Stimulated activated memory B cell treated with anti-CD40 and anti-IgM and Interleukin-4, amounts not matched to agents 10 μg/mL and 1 μg/mL and 100 μg/mL, for 72 hours (primary cell): ENCODE results near the gene MACF1.
A peak's percentile ranks its signal among the peaks of the same experiment; 100 is the strongest.

Source experiments
- ATAC-seq: fragments of 150-1000 bp; cut with Tn5 transposase; 2 replicates; pipeline ENCODE4 v1.10.0; 2021
- H3K27ac Mint-ChIP-seq: one replicate; pipeline ENCODE4 v1.8.0; 2022; ENCODE audit warnings: mild to moderate bottlenecking, mixed read lengths
- H3K27me3 Mint-ChIP-seq: one replicate; pipeline ENCODE4 v1.8.0; 2022; ENCODE audit warnings: mixed read lengths
- H3K36me3 Mint-ChIP-seq: one replicate; pipeline ENCODE4 v1.8.0; 2022; ENCODE audit warnings: mixed read lengths
- H3K4me1 Mint-ChIP-seq: one replicate; pipeline ENCODE4 v1.8.0; 2022; ENCODE audit warnings: mixed read lengths
- H3K4me3 Mint-ChIP-seq: one replicate; pipeline ENCODE4 v1.8.0; 2022; ENCODE audit warnings: mild to moderate bottlenecking, moderate library complexity, mixed read lengths
- H3K9me3 Mint-ChIP-seq: one replicate; pipeline ENCODE4 v1.8.0; 2022; ENCODE audit warnings: mixed read lengths

MACF1 gene

DNA sequence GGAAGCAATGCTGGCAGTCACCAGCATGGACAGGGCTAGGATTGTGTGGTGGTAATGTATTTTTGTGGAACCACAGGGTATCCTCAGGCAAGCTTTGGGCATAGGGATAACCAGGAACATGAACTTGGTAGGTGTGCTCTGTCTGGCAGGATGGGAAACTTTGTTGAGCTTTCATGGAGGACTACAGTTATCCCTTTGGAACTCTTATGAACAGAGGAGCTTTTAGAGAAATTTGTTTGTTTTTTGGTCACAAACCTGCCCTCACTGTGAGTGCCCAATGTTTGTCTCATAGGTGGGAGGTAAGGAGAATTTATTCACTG, 54.4 kb downstream of the MACF1 start:
- H3K9me3 Mint-ChIP-seq: no peaks in the 10 kb centered on the region
- peak overlapping the region; percentile 10 for H3K27ac Mint-ChIP-seq
- no peak for ATAC-seq
- no peaks in the 10 kb centered on the region for H3K27me3 Mint-ChIP-seq
- H3K36me3 Mint-ChIP-seq: peaks cover 10% of the 10 kb centered on the region
- no peak overlapping the region for H3K4me3 Mint-ChIP-seq
- peaks cover 29% of the 10 kb centered on the region for H3K4me1 Mint-ChIP-seq

GRCh38 chr1:39261712-39262221, 57.3 kb downstream of the MACF1 start:
- ATAC-seq: no peak
- H3K36me3 Mint-ChIP-seq: peaks cover 10% of the 10 kb centered on the region
- H3K4me3 Mint-ChIP-seq: no peak overlapping the region
- no peak overlapping the region for H3K27ac Mint-ChIP-seq
- peaks cover 29% of the 10 kb centered on the region for H3K4me1 Mint-ChIP-seq
- H3K9me3 Mint-ChIP-seq: no peaks in the 10 kb centered on the region
- no peaks in the 10 kb centered on the region for H3K27me3 Mint-ChIP-seq

DNA sequence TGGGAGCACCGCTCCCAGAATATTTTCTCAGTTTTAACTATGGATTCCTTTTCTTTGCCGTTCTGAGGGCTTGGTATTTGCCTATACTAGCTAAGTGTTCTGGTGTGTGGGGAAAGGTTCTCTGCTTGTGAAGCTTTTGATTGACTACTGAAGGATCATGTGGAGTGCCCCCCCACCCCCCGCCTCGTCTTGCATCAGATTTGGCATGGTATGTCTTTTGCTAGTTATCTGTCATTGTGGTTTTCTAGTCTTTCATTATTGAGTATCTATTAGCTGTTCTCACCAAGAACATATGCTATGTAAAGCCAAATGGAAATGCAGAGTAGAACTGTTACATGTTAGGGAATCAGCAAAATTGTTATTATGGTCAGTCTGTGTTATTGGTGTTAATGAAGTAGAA, 58.3 kb downstream of the MACF1 start:
- Mint-ChIP-seq H3K4me1 (peaks cover 30% of the 10 kb centered on the region), H3K27ac (no peak overlapping the region), H3K4me3 (no peak overlapping the region), H3K9me3 (no peaks in the 10 kb centered on the region), H3K27me3 (no peaks in the 10 kb centered on the region), H3K36me3 (peaks cover 10% of the 10 kb centered on the region)
- ATAC-seq: no peak

DNA sequence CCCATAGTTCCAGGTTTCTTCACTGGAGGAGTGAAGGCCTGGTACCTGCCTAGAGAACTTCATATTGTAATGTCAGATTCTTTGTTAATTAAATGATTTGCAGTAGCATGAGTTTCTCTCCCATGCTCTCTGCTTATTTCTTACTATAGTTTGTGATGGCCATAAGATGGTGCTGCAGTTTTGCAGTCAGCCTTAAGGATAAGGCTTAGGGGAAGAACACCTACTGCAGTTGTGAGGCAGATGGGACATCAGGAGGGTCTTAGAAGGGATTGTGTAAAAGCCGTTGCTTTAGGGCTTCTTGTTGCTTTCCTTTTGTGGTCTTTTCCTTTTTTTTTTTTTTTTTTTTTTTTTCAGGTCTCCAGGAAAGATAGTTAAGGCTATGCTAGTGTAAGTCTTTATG, 61.8 kb downstream of the MACF1 start:
- ATAC-seq: no peak
- H3K27me3 Mint-ChIP-seq: no peaks in the 10 kb centered on the region
- H3K36me3 Mint-ChIP-seq: peaks cover 24% of the 10 kb centered on the region
- H3K4me1 Mint-ChIP-seq: peaks cover 56% of the 10 kb centered on the region
- H3K27ac Mint-ChIP-seq: no peak overlapping the region
- H3K4me3 Mint-ChIP-seq: no peak overlapping the region
- no peaks in the 10 kb centered on the region for H3K9me3 Mint-ChIP-seq

- H3K36me3 Mint-ChIP-seq: peaks cover 24% of the 10 kb centered on the region
- H3K27me3 Mint-ChIP-seq: no peaks in the 10 kb centered on the region
- ATAC-seq: no peak
- H3K9me3 Mint-ChIP-seq: no peaks in the 10 kb centered on the region
- no peak overlapping the region for H3K4me3 Mint-ChIP-seq
- no peak overlapping the region for H3K27ac Mint-ChIP-seq
- peaks cover 56% of the 10 kb centered on the region for H3K4me1 Mint-ChIP-seq
Observed at GRCh38 chr1:39266792-39267191, 62.3 kb downstream of the MACF1 start.

DNA sequence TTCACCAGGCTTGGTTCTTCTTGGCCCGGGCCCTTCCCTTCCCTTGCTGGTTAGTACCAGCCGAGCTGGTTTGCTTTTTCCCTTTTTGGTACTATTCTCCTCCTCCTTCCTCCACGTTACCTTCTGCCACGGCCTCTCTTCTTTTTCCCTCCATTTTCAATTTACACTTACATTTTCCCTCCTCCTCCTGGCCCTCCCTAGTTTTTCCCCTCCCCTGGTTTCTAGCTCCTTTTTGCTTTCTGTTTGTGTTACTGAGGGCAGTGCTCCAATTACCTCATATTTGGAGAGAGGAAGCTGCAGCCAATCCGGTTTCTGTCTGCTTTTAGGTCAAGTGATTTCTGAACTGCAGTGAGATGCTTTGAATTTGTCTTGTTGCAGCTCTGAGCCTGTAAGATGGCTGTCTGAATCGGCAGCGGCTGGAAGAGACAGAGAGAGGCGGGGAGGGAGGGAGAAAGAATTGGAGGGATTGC, 63.7 kb downstream of the MACF1 start:
- H3K27ac Mint-ChIP-seq: peak overlapping the region; percentile 85
- peak; percentile 24 for ATAC-seq
- peaks cover 56% of the 10 kb centered on the region for H3K4me1 Mint-ChIP-seq
- H3K36me3 Mint-ChIP-seq: peaks cover 19% of the 10 kb centered on the region
- H3K4me3 Mint-ChIP-seq: peak overlapping the region; percentile 76
- no peaks in the 10 kb centered on the region for H3K9me3 Mint-ChIP-seq
- no peaks in the 10 kb centered on the region for H3K27me3 Mint-ChIP-seq

DNA sequence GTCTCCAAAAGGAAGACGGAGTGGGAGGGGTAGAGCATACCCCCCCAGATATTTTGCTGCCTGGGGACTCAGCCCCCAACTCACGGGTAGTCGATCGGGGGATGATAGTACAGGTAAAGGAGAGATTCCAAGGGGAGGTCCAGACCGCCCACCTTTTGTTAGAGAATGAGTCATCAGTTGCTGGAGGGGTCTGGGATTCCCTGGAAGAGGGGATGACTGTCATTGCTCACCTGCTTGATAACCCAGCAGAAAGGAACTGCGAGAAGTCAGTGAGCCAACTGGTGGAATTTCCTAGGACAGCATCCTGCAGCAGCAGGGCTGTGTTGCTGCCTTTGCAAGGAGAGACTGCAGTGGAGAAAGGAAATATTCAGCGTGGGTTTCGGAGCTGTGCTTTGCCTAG, 64.4 kb downstream of the MACF1 start:
- Mint-ChIP-seq H3K27me3 (no peaks in the 10 kb centered on the region), H3K4me3 (peak overlapping the region; percentile 76), H3K36me3 (peaks cover 13% of the 10 kb centered on the region), H3K4me1 (peaks cover 54% of the 10 kb centered on the region), H3K9me3 (no peaks in the 10 kb centered on the region), H3K27ac (peak overlapping the region; percentile 85)
- ATAC-seq: no peak

GRCh38 chr1:39269349-39269748, 64.9 kb downstream of the MACF1 start:
- H3K27ac Mint-ChIP-seq: peak overlapping the region; percentile 85
- H3K36me3 Mint-ChIP-seq: peaks cover 13% of the 10 kb centered on the region
- peak; percentile 29 for ATAC-seq

GRCh38 chr1:39269791-39270342, 65.4 kb downstream of the MACF1 start:
- Mint-ChIP-seq H3K27me3 (no peaks in the 10 kb centered on the region), H3K4me1 (peaks cover 54% of the 10 kb centered on the region), H3K36me3 (peaks cover 13% of the 10 kb centered on the region), H3K27ac (peak overlapping the region; percentile 85), H3K4me3 (peak overlapping the region; percentile 76), H3K9me3 (no peaks in the 10 kb centered on the region)
- peak; percentile 99 for ATAC-seq

More at GRCh38 chr1:39269349-39269748, 64.9 kb downstream of the MACF1 start:
- H3K4me3 Mint-ChIP-seq: peak overlapping the region; percentile 76
- peaks cover 54% of the 10 kb centered on the region for H3K4me1 Mint-ChIP-seq
- no peaks in the 10 kb centered on the region for H3K9me3 Mint-ChIP-seq
- no peaks in the 10 kb centered on the region for H3K27me3 Mint-ChIP-seq

GRCh38 chr1:39270368-39270767, 65.9 kb downstream of the MACF1 start:
- ATAC-seq: no peak
- peak overlapping the region; percentile 76 for H3K4me3 Mint-ChIP-seq
- H3K36me3 Mint-ChIP-seq: peaks cover 13% of the 10 kb centered on the region
- no peaks in the 10 kb centered on the region for H3K9me3 Mint-ChIP-seq
- H3K27ac Mint-ChIP-seq: peak overlapping the region; percentile 85
- H3K4me1 Mint-ChIP-seq: peaks cover 55% of the 10 kb centered on the region
- no peaks in the 10 kb centered on the region for H3K27me3 Mint-ChIP-seq

DNA sequence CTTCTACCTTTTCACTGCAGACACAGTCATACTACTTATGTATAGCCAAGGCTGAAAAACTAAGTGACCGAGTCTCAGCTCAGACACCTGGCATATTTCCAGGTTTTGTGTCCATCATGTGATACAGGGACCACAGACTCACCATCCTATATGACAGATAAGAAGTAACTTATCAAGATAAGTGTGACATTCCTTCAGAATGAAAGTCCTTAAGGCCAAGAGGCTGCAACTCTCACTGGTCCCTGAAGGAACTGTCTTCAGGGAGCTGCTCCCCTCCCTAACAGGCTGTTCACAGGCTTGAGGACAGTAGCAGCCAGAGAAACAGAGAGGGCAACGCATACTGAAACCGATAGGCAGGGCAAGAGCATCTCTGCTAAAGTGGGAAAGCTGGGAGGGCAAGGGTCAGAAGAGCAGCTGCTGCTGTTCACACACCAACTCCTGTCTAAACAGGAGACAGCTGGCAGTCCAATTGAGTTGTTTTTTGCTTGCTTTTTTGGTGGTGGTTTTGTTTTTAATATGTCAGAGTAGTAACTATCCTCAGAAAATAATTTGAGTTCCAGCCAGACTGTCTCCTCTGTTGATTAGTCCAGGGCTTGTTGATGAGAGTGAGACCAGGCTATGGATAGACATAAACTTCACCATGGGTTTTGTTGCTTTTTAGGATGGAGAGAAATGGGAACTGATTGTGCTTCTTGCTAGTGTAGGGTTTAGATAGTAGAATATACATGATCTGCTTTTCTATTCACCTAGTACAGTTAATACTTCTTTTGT, 67.7 kb downstream of the MACF1 start:
- Mint-ChIP-seq H3K27me3 (no peaks in the 10 kb centered on the region), H3K4me3 (no peak overlapping the region), H3K4me1 (peaks cover 68% of the 10 kb centered on the region), H3K36me3 (peaks cover 13% of the 10 kb centered on the region), H3K27ac (peak overlapping the region; percentile 85), H3K9me3 (no peaks in the 10 kb centered on the region)
- ATAC-seq: peak; percentile 32

GRCh38 chr1:39272798-39273469, 68.4 kb downstream of the MACF1 start:
- no peaks in the 10 kb centered on the region for H3K9me3 Mint-ChIP-seq

DNA sequence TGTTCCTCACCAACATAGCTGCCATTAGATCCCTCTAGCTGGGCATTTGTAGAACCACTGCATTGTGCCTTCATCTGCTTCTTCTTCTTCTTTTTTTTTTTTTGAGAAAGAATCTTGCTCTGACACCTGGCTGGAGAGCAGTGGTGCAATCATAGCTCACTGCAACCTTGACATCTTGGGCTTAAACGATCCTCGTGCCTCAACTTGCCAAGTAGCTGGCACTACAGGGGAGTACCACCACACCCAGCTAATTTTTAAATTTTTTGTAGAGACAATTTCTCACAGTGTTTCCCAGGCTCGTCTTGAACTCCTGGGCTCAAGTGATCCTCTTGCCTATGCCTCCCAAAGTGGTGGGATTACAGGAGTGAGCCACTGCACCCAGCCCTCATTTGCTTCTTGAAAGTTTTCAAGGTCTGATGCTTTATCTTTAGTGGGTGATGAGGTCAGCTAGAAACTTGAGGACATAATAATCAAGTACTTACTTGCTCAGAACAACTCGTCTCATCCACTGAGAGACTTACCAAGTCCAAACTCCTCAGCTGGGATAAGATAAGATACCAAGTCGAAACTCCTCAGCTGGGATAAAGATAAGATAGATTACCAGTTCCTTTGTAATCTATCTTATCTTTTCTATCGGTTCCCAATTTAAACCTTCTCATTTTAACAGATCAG, 71.5 kb downstream of the MACF1 start:
- Mint-ChIP-seq H3K27me3 (no peaks in the 10 kb centered on the region), H3K27ac (no peak overlapping the region), H3K9me3 (no peaks in the 10 kb centered on the region), H3K4me1 (peaks cover 44% of the 10 kb centered on the region), H3K4me3 (no peak overlapping the region), H3K36me3 (peaks cover 2% of the 10 kb centered on the region)
- no peak for ATAC-seq

More at GRCh38 chr1:39272798-39273469, 68.4 kb downstream of the MACF1 start:
- peak overlapping the region; percentile 85 for H3K27ac Mint-ChIP-seq
- peaks cover 13% of the 10 kb centered on the region for H3K36me3 Mint-ChIP-seq
- H3K27me3 Mint-ChIP-seq: no peaks in the 10 kb centered on the region
- no peak for ATAC-seq
- H3K4me1 Mint-ChIP-seq: peaks cover 73% of the 10 kb centered on the region
- H3K4me3 Mint-ChIP-seq: no peak overlapping the region

GRCh38 chr1:39277879-39278278, 73.4 kb downstream of the MACF1 start:
- Mint-ChIP-seq H3K4me3 (no peak overlapping the region), H3K27ac (no peak overlapping the region), H3K4me1 (peaks cover 25% of the 10 kb centered on the region), H3K9me3 (no peaks in the 10 kb centered on the region), H3K27me3 (no peaks in the 10 kb centered on the region), H3K36me3 (peaks cover 8% of the 10 kb centered on the region)
- ATAC-seq: no peak
